H1 (cell line): ENCODE results near the gene EIF4E2.
"Not testable (repeated sequence)": the region's sequence is repeated elsewhere in the genome, so short reads cannot be mapped to it uniquely, and the experiment has no call there.

Experiments used
- ASH2L ChIP-seq: fragments of 200-600, 300-600 bp; sonication (generic); IDR thresholded peaks from one replicate; pipeline ENCODE4 v1.7.1; 2017; ENCODE audit warnings: low read length
- ATF2 ChIP-seq: IDR thresholded peaks from 2 replicates; pipeline ENCODE4 v1.6.1; 2012; ENCODE audit warnings: low read length, inconsistent platforms
- CBX8 ChIP-seq: fragments of 300-800, 300-1000 bp; sonication (generic); IDR thresholded peaks from 2 replicates; pipeline ENCODE4 v1.7.1; 2016; ENCODE audit warnings: low read depth, low read length, borderline replicate concordance
- CEBPB ChIP-seq: IDR thresholded peaks from 2 replicates; pipeline ENCODE4 v1.6.1; 2012; ENCODE audit warnings: low read depth, low read length
- CHD1 ChIP-seq: IDR thresholded peaks from 2 replicates; pipeline ENCODE4 v1.6.1; 2012; ENCODE audit warnings: low read depth, low read length, improper control_type of control experiment
- CTCF ChIP-seq, 3 experiments: IDR thresholded peaks; 1 replicate in 2 of 3; 2 replicates in 1 of 3; pipeline versions ENCODE4 v1.5.1 to v1.6.1; 2011; ENCODE audit warnings: low read length in 3 of 3, mild to moderate bottlenecking in 3 of 3, inconsistent platforms in 2 of 3, low read depth in 1 of 3, moderate library complexity in 1 of 3; ENCODE audit not compliant: insufficient read depth in 1 of 3; ENCODE audit errors: control extremely low read depth in 1 of 3
- EZH2 ChIP-seq: fragments of 200-600 bp; sonication (generic); IDR thresholded peaks from 2 replicates; pipeline ENCODE4 v1.7.1; 2012; ENCODE audit warnings: low read depth, mild to moderate bottlenecking, moderate library complexity, low read length, inconsistent platforms; ENCODE audit not compliant: severe bottlenecking
- POLR2A ChIP-seq, 2 experiments: IDR thresholded peaks; 1 replicate in 1 of 2; 2 replicates in 1 of 2; pipeline ENCODE4 v1.6.1; 2011; ENCODE audit warnings: low read depth in 2 of 2, low read length in 2 of 2, mild to moderate bottlenecking in 2 of 2; ENCODE audit errors: control extremely low read depth in 1 of 2
- POLR2AphosphoS5 ChIP-seq: IDR thresholded peaks from 2 replicates; pipeline ENCODE4 v1.6.1; 2011; ENCODE audit warnings: low read depth, low read length
- RAD21 ChIP-seq, 2 experiments: IDR thresholded peaks in 1 of 2; conservative IDR thresholded peaks in 1 of 2; 2 replicates each; pipeline ENCODE4 v1.6.1; 2011; ENCODE audit warnings: low read depth in 2 of 2, low read length in 2 of 2, improper control_type of control experiment in 1 of 2, inconsistent platforms in 1 of 2, mild to moderate bottlenecking in 1 of 2, moderate library complexity in 1 of 2
- TBP ChIP-seq: IDR thresholded peaks from 2 replicates; pipeline ENCODE4 v1.6.1; 2011; ENCODE audit warnings: low read depth, low read length, improper control_type of control experiment
- USF2 ChIP-seq: IDR thresholded peaks from 2 replicates; pipeline ENCODE4 v1.6.1; 2011; ENCODE audit warnings: low read length, improper control_type of control experiment

GRCh38 chr2:232532821-232533220 lies 17.7 kb upstream of the EIF4E2 start:
- not testable (repeated sequence) for TF ChIP-seq USF2; POLR2A (IDR thresholded peaks at IDR 0.05; ENCODE audit: control extremely low read depth in 1 of 2, low read depth in 2 of 2, low read length in 2 of 2); POLR2AphosphoS5; CTCF (IDR thresholded peaks at IDR 0.05; ENCODE audit: control extremely low read depth in 1 of 3, insufficient read depth in 1 of 3, low read depth in 1 of 3, low read length in 3 of 3); CBX8; RAD21 (IDR thresholded peaks at IDR 0.05 in 1 of 2, conservative IDR thresholded peaks at IDR 0.05 in 1 of 2; ENCODE audit: low read depth in 2 of 2, low read length in 2 of 2); CHD1; EZH2; TBP; CEBPB; ATF2; ASH2L
